ENCODE results near the gene TFE3. TPM values are rescaled to one million over a fixed set of nuclear protein-coding genes. Genes with fewer than 3 reads are reported as not detected.

Gene TFE3
- total RNA-seq, 1 donor from 2014 or later = 20.2 TPM

DNA sequence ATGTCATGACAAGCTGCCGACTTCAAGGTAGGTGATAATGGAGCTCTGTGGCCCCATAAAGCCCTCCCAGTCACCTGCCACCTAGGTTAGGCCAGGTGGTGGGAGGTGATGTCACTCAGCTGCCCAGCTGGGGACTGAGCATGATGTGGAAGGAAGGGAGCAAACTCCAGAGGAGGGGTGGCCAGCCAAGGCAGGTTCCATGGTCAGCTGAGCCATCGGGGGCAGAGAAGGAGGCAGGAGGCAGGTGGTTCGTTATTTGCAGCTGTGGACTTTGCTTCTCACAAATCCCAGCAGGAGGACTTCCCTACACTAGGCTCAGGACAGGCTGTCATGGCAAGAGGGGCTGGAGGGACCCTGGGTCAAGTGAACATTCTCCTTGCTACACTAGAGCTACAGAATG, 17.8 kb upstream of the TFE3 start:
- no peak for ATAC-seq

DNA sequence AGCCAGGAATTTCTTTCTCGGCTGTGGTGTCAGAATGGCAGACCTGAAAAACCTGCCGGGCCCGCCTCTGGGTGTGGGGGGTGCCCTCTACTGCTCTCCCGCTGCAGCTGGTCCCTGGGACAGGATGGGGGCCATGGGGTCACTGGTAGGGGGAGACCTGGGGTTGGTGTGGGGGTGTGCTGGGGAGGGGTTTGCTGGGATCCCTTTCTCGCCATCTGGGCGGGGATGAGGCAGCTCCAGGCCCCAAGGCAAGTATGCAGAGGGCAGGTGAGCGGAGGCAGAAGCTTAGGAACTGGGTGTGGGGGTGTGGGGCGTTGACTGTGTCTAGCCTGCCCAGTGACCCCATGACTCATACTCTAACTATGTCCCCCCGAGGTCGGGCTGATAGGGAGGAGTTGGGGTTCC, 16.5 kb upstream of the TFE3 start:
- peak; percentile 78 for ATAC-seq

DNA sequence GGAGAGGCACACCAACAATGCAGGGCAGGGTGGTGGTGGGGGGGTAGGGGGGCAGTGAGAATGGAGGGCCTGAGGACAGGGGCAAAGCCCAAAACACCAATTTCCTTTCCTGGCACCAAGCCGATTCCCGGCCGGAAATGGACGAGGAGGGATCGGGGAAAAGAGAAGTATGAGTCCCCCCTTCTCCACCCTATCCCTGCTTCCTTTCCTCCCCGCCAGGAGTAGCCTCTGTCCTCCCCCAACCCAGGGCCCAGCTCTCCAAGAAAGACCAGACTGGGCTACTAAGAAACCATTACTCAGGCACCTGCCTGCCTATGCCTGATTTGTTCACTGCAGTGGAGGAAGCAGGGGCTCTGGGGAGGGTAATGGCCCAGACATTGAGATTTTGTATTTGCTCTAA, 16.0 kb upstream of the TFE3 start:
- no peak for ATAC-seq

DNA sequence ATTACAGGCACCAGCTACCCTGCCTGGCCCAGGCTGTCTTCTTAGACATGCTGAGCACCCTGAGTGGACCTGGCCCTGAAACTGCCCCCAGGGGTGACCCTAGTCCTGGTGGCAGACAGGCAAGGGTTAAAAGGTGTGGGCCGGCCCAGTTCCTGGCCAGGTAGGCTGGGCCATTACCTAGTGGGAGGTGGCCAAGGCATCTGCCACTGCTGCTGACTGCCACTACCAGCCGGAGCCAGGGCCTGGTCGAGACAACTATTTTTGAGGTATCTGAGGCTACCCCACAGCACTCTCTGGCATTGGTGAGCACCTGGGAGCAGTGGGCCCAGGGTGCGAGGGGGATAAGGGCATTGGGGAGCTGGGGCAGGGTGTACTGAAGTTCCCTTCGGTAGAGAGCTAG, 15.6 kb upstream of the TFE3 start, which contains the start of gene CCDC120:
CCDC120 (plus strand) TSS at position 206 of the 400 bp plus-strand sequence. CDS start 3,043 bp downstream, outside the sequence.
- ATAC-seq = peak; percentile 78

DNA sequence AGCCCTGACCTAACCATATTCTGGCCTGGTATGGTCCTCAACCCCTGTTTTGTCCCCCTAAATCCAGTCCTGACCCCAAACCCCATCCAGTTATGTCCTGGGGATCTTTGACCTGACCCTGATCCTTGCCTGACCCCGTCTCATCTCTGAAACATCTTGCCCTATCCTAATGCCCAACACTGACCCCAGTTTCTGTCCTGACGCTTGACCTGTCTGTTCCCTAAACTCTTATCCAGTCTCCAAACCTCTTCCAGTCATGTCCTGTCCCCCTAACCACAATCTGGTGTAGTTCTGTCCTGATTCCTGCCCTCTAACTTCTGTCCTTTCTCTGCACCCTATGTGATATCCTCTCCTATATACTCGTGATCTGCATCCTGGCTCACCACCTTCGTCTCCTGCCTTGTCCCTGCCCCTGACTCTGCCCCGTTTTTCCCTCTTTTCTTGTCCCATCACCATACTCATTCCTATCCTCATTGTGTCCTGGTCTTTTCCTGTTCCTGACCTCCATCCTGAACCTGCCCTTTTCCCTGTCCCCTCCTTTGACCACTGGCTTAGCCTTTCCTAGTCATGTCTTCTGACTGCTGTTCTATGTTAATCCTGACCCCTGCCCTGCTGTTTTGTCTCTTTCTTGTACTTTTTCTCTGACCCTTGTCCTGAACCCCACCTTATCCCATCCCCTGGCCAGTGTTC, 11.1 kb upstream of the TFE3 start:
- ATAC-seq = no peak

DNA sequence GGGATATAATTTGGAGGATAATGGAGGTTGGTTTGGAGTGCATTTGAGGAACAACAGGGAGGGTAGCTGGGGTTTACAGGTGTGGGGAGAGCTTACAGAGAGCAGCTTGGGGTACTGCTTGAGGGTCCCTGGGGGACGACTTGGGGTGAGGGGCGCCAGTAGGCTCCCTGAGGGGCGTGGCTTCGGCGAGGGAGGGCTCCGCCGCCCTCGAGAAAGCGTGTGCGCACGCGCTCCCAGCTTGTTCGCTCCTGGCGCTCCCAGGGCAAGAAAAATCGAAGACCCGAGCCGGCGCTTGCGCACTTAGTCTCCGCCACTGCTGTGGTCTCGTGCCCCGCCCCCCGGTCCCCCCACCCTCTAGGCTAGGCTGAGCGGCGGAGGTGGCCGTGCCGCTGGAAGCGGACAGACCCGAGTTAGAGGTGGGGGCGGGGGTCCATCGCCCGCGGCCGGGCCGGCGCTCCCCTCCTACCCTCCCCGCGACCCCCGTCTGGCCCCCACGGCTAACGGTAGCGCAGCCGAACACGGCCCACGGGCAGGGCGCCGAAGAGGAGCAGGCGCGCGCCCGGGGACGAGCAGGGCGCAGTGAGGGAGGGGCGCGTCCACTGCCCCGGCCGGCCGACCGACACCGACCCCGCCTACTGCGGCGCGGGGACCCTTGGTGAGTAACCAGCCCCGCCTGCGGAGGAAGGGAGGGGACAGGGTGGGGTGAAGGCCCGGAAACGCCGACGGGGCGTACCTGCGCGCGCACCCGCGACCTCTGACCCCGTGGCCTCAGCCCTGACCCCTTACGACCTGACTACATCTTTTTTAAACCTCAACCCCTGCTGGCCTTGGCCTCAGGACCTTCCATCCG, 10.3 kb upstream of the TFE3 start:
- peak; percentile 88 for ATAC-seq

DNA sequence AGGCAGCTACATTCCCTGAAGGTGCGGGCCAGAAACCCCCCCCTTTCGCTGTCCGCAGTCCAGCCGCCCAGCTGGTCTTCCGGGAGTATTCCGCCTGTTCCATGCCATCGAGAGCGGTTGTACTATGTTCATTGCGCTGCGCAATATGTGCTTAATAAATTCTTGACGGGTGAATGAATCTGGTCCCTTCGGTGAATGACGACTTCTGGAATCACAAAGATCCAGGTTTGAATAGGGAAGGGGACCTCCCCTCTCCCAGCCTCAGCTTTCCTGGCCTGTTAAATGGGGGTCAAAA, 777 bp upstream of the TFE3 start:
- no peak for ATAC-seq

DNA sequence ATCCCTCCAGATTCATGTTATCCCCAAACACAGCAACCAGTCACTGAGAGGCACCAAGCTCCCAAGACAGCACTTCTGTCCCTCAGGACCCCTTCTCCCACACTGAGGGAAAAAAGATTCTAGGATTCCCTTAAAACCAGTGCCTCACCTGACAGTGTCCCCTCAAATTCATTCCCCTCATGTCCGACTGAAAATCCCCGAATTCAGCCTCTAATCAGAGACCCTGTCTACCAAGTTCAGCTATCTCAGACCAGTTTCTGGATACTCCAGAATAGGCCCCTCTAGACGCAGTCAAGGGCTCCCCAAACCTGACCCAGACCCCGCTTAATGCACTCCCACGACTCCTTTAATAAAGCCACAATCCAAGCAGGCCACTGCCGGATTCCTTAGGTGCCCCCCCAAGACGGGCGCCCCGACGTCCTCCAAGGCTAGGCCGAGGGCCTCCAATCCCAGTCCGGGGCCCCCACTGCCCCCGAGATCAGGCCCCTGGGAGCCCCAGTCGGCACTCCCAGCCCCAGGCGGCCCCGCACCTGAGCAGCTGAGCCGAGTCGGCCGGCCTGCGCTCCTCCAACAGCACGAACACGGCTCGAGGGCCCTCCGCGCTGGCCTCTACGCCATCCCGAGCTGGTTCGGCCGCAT, 457 bp downstream of the TFE3 start:
- ATAC-seq = no peak

DNA sequence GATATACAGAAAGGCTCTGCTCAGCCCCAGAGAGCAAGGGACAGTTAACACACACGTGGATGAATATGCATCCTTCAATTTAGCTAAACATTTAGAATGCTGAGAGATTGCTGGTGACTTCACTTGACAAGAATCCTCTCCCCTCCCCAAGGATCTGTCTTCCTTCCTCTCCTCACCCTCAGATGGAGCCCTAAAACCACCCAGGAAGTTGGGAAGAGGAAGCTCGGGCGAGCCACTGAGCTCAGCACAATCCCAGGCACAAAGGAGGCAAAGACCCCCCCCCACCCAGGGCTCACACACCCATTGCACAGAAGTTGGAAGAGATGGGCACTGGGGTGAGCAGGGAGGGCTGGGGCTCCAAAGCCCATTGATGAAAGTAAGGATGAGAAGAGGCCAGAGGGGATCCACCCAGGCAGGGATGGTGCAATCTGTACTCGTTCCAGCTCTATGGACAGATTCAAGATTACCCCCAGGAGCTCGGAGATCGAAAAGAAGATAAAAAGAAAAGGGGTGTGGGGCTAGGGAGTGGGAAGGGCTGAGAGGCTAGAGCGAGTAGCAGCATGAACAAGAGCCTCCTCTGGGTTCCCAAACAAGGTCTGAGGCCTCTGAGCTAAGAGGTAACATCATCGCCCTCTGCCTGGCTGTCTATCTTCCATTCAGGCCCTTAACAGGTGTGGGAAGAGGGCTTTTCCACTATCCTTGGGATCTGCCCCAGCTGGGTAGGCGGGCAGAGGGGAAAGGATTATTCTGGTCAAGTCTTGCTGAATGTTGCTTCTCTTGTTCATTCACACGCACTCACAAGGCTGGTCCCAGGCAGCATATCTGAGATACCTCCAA, 1.2 kb downstream of the TFE3 start:
- ATAC-seq = peak; percentile 13

DNA sequence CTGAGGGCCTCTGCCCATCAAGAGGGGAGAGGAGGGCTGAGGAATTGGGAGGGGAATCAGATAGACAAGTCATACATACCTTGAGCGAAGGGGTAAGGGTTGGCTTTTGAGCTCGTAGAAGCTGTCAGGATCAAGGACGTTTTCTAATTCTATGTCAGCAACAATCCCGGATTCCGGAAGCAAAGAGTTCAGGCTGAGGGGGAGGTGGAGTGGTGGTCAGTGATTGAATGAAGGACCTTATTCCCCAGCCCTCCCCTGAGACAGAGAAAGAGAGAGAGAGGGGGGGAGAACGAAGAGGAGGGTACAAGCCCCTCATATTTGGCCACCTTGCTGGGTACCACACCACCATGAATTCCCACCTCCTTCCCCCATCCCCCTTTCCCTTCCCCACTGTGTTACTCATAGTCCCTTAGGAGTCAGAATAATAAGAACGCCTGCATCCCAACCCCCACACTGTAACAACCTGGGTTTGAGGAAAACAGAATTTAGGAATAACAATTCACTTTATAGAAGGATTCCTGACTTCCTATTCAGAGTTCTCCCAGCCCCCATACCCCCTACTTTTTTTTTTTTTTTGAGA, 2.7 kb downstream of the TFE3 start:
- ATAC-seq = no peak

DNA sequence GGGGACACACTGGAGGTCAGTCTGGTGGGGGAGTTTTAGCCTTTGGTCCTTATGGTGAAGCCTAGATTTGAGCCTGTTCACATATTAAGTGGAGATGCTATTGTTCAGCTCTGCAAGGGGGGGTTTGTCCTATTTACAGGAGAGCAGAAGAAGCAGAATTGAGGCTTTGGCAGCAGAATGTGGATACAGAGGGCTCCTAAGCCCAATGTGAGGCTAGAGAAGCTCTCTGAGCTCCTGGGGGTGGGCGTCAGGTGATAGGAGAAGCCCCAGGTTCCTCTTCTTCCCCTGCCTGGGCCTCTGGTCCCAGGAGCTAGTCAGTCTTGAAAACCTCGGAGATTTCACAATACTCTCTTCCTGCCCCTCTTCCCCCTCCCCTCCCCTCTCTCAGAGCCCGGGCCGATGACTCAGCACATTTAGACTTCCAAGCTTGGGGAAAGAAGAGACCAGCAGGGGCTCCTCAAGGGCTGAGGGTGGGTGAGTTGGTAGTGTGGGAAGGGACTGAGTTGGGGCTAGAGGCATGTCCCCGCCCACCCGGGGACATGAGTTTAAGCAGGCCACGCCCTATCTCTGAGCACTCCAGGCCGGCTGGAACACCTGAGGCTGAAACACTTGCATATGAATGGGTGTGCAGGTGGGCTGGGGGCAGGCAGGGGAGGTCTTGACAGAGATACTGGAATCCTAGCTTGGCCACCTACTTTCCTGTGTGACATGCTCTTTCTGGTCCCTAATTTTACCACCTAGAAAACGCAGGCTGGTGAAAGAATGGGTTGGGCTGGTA, 3.4 kb downstream of the TFE3 start:
- ATAC-seq = no peak

DNA sequence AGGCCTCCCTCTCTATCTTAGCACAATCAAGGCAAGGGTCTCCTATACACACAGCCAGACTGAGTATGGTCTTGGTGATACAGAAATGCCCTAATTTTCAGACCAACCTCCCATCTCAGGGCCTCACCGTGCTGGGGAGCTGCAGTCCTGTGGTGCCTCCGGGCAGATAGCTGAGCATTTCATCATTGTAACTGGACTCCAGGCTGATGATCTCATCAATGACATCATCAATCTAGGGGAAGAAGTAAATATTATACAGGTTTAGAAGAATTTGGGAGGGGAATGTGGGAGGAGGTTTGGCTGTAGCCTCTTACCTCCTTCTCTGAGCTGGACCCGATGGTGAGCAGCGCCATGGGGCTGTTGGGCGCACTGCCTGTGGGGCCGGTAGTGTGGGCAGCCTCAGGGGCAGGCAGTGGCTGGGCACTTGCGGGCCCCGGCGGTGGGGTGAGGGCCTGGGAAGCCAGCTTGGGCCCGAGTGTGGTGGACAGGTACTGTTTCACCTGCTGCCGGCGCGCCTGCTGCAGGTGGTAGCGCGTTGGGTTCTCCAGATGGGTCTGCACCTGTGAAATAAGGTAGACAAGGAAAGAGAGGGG, 5.2 kb downstream of the TFE3 start:
- ATAC-seq = no peak

DNA sequence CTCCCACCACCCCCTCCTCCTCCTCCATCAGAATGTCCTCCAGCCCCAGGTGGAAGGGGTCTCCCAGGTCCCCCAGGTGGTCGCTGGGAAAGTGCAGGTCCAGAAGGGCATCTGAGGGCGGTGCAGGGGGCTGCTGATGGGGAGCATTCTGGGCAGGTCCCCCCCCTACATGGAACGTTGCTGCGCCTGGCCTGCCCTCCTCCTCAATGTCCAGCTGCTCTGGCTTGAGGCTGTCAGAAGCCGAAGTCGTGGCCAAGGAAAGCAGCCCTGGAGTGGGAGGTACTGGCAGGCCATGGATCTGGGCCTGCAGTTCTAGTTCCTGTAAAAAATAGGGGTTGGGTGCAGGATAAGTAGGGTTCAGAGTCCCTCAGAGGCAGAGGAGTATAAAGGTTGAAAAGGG, 12.9 kb downstream of the TFE3 start:
- no peak for ATAC-seq

DNA sequence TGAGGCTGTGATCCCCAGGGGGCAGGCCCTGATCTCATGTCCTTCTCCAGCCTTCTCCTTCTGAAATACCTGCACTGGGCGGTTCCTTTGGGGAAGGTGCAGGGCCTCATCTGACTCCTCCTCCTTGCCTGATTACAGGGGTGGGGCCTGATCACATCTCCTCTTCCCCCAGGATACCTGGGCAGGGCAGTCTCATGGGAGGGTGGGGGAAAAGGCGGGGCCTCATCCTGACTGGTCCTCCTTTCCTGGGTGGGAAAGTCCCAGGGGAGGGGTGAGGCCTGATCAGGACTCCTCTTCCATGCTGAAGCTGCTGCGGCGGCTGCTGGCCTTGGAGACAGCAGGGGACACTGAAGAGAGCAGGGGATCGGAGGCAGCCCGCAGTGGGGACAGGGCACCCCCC, 13.3 kb downstream of the TFE3 start:
- ATAC-seq = peak; percentile 89

DNA sequence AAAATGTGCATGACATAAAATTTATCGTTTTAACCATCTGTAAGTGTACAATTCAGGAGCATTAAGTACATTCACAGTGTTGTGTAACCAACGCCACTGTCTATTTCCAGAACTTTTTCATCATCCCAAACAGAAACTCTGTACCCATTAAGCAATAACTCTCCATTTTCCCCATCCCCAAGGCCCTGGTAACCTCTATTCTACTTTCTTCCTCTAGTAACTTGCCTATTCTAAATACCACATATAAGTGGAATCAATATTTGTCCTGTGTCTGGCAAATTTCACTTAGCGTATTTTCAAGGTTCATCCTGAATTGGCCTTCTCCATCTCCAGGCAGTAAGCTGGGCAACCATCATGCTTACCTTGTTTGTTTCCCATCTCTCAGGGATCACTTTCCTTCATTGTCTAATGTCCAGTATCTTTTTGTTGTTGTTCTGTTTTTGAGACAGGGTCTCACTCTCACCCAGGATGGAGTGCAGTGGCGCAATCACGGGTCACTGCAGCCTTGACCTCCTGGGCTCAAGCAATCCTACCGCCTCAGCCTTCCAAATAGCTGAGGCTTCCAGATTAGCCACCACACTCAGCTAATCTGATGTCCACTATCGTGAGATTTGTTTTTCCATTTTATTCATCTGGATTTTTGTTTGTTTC, 23.4 kb downstream of the TFE3 start:
- no peak for ATAC-seq

DNA sequence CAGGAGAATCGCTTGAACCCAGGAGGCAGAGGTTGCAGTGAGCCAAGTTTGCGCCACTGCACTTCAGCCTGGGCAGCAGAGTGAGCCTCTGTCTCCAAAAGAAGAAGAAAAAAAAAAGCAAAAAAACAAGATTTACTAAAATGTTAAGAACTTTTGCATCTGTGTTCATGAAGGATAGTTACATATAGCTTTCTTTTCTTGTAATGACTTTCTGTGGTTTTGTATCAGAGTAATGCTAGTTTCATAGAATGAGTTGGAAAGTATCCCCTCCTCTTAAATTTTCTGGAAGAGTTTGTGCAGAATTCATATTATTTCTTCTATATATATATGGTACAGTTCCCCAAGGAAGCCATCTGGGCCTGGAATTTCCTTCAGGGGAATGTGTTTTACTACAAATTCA, 24.1 kb downstream of the TFE3 start:
- ATAC-seq = no peak

DNA sequence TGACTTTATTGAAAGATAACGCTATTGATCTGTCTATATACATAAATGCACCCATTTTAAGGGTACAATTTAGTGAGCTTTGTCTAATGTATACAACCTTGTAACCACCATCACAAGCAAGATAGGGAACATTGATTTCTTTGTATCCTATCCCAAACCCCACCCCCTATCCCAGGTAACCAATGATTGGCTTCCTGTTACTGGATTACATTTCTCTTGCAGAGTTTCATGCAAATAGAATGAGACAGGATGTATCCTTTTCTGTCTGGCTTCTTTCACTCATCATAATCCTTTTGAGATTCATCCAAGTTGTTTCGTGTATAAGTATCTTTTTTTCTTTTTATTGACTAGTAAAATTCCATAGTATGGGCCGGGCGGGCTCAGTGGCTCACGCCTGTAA, 39.5 kb downstream of the TFE3 start:
- no peak for ATAC-seq

DNA sequence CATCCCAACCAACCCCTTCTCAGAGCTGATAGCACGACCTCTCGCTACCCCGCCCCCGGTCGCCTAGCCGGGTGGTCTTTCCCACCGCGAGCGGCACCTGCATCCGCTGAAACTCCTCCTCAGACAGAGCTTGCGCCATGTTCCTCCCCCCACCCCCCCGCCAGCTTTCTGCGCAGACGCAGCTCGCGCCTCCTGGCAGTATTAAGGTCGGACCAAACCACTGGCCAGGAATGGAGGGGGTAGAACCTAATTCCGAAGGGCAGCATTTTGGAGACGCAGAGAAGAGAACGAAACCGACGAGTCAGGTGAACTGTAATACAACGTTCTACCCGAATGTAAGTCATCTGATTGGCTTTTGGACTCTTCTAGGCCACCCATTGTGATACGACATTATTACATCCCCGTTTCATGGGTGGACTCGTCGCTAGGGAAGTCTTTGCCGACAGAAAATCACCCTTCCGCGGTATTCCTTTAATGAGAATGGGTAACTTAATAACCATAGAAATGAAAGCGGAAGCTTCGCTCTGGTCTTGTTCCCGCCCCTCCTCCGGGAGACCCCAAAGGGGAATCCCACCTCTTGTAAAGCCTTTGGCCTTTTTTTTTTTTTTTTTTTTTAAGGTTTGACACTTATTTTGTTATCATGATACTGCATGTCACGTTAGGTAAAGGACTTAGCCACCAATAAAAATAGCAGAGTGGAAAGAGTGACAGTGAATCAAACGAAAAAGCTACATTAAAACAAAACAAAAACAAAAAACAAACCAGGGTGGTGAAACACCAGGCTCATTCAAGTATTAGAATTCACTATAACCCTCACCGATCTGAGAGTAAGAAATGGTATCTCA, 40.8 kb downstream of the TFE3 start, which contains the start of gene GRIPAP1:
GRIPAP1 (minus strand) TSS at position 174 of the 845 bp plus-strand sequence; CDS start at position 139, 35 bp downstream.
- ATAC-seq = peak; percentile 90

DNA sequence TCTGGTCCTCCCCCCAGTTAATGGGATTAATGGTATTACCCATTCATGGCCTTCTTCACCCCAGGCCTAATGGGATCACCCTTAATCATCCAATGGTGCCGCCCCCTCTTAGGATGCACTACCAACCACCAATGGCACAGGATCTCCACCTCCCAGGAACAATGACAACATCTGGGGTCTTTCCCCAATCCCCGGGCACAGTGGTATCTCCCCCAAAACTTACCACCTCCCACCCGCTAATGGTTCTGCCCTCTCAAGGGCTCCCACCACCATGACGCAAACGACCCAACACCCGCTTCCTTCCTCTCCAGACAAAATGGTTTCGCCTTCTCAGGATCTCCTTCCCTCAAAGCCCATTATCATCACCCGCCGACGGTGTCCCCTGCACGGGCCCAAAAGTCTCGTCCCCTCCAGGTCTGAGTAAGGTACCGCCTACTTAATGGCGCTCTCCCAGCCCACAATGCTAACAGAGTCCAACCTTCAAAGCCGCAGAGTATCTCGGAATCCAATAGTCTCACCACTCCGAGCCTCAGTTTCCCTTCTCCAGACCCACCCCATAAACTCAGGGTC, 41.6 kb downstream of the TFE3 start:
- peak; percentile 39 for ATAC-seq

Measured in esophagus mucosa (tissue), 1 donor.